Activated naive CD8-positive, alpha-beta T cell treated with anti-CD3 and anti-CD28 coated beads, Interleukin-2, amount 10 ng/mL, durations not matched to agents 7 days and 5 days (primary cell): Measurements from ENCODE around the gene DEK. TPM values are rescaled to one million over a fixed set of nuclear protein-coding genes. Genes with fewer than 3 reads are reported as not detected.

ENCODE experiments used
- total RNA-seq, 2 experiments: library from RNA; stranded (reverse); gene quantifications; one replicate each; pipeline ENCODE4 v1.2.3, GENCODE V29; 2021

DEK gene
- total RNA-seq, 2 experiments from 2014 or later = 204 to 218 TPM

Other genes starting within 250 kb of the DEK start
- under 1 TPM; 0.64 to 0.99 TPM for gene NHLRC1, start 141.9 kb downstream of the DEK start, total RNA-seq
- gene TPMT, start 109.5 kb downstream of the DEK start, total RNA-seq = 1 to 10 TPM; 5.3 to 6.9 TPM
- 10 to 100 TPM in 1 of 2 experiments, 1 to 10 TPM in 1; 9.7 to 10.2 TPM for gene KDM1B, start 109.1 kb downstream of the DEK start, total RNA-seq
- 1 to 10 TPM; 2.3 to 3.6 TPM for gene RNF144B, start 122.8 kb upstream of the DEK start, total RNA-seq